Adrenal gland (tissue), 12 donors: ENCODE results near the gene COL15A1. TPM values are rescaled to one million over a fixed set of nuclear protein-coding genes. Genes with fewer than 3 reads are reported as not detected.

Experiments
- DNase-seq, 7 donors: peaks; one replicate each; pipeline ENCODE4 v3.0.0-alpha.2; 2019 to 2020
- H3K27ac ChIP-seq, 5 donors: fragments of 200-600 bp; sonication (generic) in 4 of 5; 1 replicate in 3 of 5; 2 replicates in 2 of 5; pipeline versions ENCODE4 v1.5.1 to v1.8.0; 2016 to 2020; ENCODE audit warnings: mild to moderate bottlenecking in 1 of 5
- H3K27me3 ChIP-seq: fragments of 200-600 bp; 2 replicates; pipeline ENCODE4 v1.8.0; 2021
- H3K36me3 ChIP-seq, 2 donors: fragments of 200-600 bp; replicated peaks in 1 of 2; 1 replicate in 1 of 2; 2 replicates in 1 of 2; pipeline versions ENCODE4 v1.5.1 to v1.8.0; 2018 to 2022
- H3K4me1 ChIP-seq, 2 donors: fragments of 200-600 bp; replicated peaks in 1 of 2; 1 replicate in 1 of 2; 2 replicates in 1 of 2; pipeline versions ENCODE4 v1.5.1 to v1.8.0; 2018 to 2021
- H3K4me3 ChIP-seq, 4 donors: fragments of 200-600 bp; sonication (generic) in 3 of 4; one replicate each; pipeline ENCODE4 v1.5.1; 2016 to 2018
- H3K9me3 ChIP-seq, 3 donors: fragments of 200-600 bp; sonication (generic) in 1 of 3; replicated peaks in 1 of 3; 1 replicate in 2 of 3; 2 replicates in 1 of 3; pipeline versions ENCODE4 v1.5.1 to v1.8.0; 2016 to 2021
- POLR2A ChIP-seq, 2 donors: fragments of 450-650 bp; IDR thresholded peaks; one replicate each; pipeline ENCODE4 v1.6.1; 2017; ENCODE audit warnings: antibody characterized with exemption in 2 of 2, mild to moderate bottlenecking in 2 of 2, moderate library complexity in 1 of 2
- WGBS, 4 donors: extraction: QIAGEN DNeasy Blood & Tissue Kit in 2 of 4; methylation state at CpG; one replicate each; pipeline versions ENCODE4 v1.1.5 to v1.1.7; 2013 to 2017; 5-methylcytosine and 5-hydroxymethylcytosine counted together
- intact Hi-C, 2 donors: fragments of 100-400 bp; cut with DNase I; formaldehyde crosslinking; loops; one replicate each; pipeline versions ENCODE4 v1.14.1 to v1.15.0; 2022 to 2023
- polyA plus RNA-seq, 3 donors: library from polyadenylated mRNA; stranded (reverse); fragments of 200-250 nt in 2 of 3; fragments of 350-450 nt in 1 of 3; fragmentation: Illumina TruSeq in 1 of 3; extraction: RNeasy Lipid Tissue Mini Kit (QIAGEN cat#74804) in 1 of 3; gene quantifications; one replicate each; pipeline ENCODE4 v1.2.3, GENCODE V29; 2013 to 2014
- total RNA-seq, 9 donors: library from RNA; depleted of rRNA in 4 of 9; stranded (reverse); fragments of >200 nt in 4 of 9; fragments of 120-200 nt in 1 of 9; fragmentation: NEBNext Ultra II Directional in 1 of 9; extraction: Animal tissue kit (Norgen Biotek cat#: 25700) in 1 of 9; gene quantifications; one replicate each; pipeline versions ENCODE4 v1.1.0 to v1.2.4, GENCODE V29; 2013 to 2023
- TF ChIP-seq, protein P1 (sequence below), 6 experiments: fragments of 450-650 bp in 4 of 6; fragments of 200-600 bp in 2 of 6; sonication (generic) in 1 of 6; IDR thresholded peaks; 1 replicate in 5 of 6; 2 replicates in 1 of 6; pipeline versions ENCODE4 v1.5.1 to v1.8.0; 2016 to 2021; ENCODE audit warnings: antibody characterized with exemption in 6 of 6, mild to moderate bottlenecking in 2 of 6, moderate library complexity in 1 of 6
- donor health status: healthy with polysubstance abuse.
- donor health status: Bipolar disorder and iron deficiency.
- donor health status: DM: yes; HTN: yes; CAD: no.
- donor health status: DM: no; HTN: no; CAD: no.
- donor health status: DM: no; HTN: no; CAD: no.
- donor health status: DM: yes; HTN: yes; CAD: no.

The COL15A1 gene
- total and polyA plus RNA-seq, 12 donors: 34.8 to 320 (median 101) TPM

GRCh38 chr9:99024959-99025358 lies 81.3 kb downstream of the COL15A1 start:
- peak in 1 of 7 donors; percentile 40 for DNase-seq
- 62 to 70% (median 65%) methylated on average over 5 to 6 of the region's 6 CpGs for WGBS, 4 donors
- Histone ChIP-seq H3K4me1 (peaks cover 0 to 14% of the 10 kb centered on the region in 2 donors), H3K4me3 (no peak overlapping the region), H3K36me3 (peaks cover 0 to 47% of the 10 kb centered on the region in 2 donors), H3K27me3 (no peaks in the 10 kb centered on the region), H3K9me3 (no peaks in the 10 kb centered on the region), H3K27ac (no peak overlapping the region)
- intact Hi-C loops: loop anchor here in 1 of 2 donors (10.0 kb wide), 1 partner anchor 60 kb away; no protein-coding TSS in a partner anchor
- no peak for TF ChIP-seq POLR2A (IDR thresholded peaks at IDR 0.05)
- TF ChIP-seq, protein P1, sequence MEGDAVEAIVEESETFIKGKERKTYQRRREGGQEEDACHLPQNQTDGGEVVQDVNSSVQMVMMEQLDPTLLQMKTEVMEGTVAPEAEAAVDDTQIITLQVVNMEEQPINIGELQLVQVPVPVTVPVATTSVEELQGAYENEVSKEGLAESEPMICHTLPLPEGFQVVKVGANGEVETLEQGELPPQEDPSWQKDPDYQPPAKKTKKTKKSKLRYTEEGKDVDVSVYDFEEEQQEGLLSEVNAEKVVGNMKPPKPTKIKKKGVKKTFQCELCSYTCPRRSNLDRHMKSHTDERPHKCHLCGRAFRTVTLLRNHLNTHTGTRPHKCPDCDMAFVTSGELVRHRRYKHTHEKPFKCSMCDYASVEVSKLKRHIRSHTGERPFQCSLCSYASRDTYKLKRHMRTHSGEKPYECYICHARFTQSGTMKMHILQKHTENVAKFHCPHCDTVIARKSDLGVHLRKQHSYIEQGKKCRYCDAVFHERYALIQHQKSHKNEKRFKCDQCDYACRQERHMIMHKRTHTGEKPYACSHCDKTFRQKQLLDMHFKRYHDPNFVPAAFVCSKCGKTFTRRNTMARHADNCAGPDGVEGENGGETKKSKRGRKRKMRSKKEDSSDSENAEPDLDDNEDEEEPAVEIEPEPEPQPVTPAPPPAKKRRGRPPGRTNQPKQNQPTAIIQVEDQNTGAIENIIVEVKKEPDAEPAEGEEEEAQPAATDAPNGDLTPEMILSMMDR (IDR thresholded peaks at IDR 0.05): no peak

GRCh38 chr9:99025616-99026270 lies 82.0 kb downstream of the COL15A1 start:
- 95 to 100% (median 96%) methylated on average over 2 to 6 of the region's 6 CpGs for WGBS, 4 donors
- Histone ChIP-seq H3K27ac (no peak overlapping the region), H3K4me3 (no peak overlapping the region), H3K36me3 (peaks cover 0 to 41% of the 10 kb centered on the region in 2 donors), H3K4me1 (peaks cover 0 to 14% of the 10 kb centered on the region in 2 donors), H3K9me3 (no peaks in the 10 kb centered on the region), H3K27me3 (no peaks in the 10 kb centered on the region)
- peak in 1 of 7 donors; percentile 35 for DNase-seq
- intact Hi-C loops: loop anchor here in 1 of 2 donors (10.0 kb wide), 1 partner anchor 61 kb away; no protein-coding TSS in a partner anchor
- TF ChIP-seq, protein P1 (IDR thresholded peaks at IDR 0.05): no peak
- TF ChIP-seq POLR2A (IDR thresholded peaks at IDR 0.05): no peak

DNA sequence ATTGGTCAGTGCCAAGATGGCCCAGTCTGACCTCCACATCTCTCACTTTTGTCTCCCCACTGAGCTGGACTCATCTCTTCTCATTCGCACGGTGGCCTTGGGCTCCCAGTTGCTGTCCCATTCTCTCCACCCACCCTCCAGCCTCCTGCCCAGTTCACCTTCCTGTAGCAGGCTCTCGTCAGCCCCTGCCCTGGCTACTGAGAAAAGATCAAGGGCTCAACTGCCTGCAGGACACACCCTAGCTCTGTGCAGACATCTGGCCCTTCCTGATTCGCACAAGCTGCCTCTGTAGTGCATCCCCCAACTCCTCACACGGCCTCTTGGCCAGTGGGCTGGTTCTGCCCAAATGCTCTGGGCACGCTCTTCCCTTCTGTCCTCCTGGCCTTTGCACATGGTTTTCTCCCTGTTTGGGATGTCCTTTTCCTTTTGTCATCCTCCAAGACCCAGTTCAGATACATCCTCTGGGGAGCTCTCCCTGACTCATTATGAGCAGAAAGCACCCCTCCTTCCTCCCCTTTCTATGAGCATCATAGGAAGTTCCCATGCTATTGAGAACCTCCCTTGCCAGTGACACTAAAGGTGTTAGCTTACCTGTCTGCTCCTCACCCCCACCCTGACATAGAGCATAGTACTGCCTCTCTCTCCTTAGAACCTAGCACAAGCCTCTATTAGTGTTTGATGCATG lies 82.7 kb downstream of the COL15A1 start:
- TF ChIP-seq, protein P1 (IDR thresholded peaks at IDR 0.05): no peak
- TF ChIP-seq POLR2A (IDR thresholded peaks at IDR 0.05): no peak
- H3K36me3 ChIP-seq: peaks cover 0 to 35% of the 10 kb centered on the region in 2 donors
- DNase-seq: no peak

DNA sequence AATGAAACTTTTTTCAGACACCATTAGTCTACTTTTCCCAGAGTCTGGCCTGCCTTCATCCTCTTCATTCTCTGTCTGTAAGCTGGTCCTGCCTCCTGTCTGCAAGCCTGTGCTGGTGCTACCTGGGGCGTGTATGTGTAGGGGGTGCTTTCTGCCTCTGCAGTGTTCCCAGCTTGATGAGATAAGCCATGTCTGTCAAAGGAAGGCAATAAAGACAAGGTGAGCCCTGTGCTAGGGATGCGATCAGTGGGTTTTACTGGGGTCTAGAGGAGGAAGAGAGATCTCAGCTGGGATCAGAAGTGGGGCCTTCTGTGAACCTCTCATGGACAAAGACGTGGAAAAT lies 83.2 kb downstream of the COL15A1 start:
- peak in 1 of 7 donors; percentile 39 for DNase-seq
- WGBS, 4 donors: 78 to 90% (median 87%) methylated on average over 3 of the region's 3 CpGs
- Histone ChIP-seq H3K9me3 (no peaks in the 10 kb centered on the region), H3K27me3 (no peaks in the 10 kb centered on the region), H3K36me3 (peaks cover 0 to 35% of the 10 kb centered on the region in 2 donors), H3K4me3 (no peak overlapping the region), H3K27ac (no peak overlapping the region), H3K4me1 (peaks cover 0 to 14% of the 10 kb centered on the region in 2 donors)
- intact Hi-C loops: loop anchor here in 1 of 2 donors (10.0 kb wide), 1 partner anchor 62 kb away; no protein-coding TSS in a partner anchor
- TF ChIP-seq, protein P1 (IDR thresholded peaks at IDR 0.05): no peak
- TF ChIP-seq POLR2A (IDR thresholded peaks at IDR 0.05): no peak

More for the DNA sequence above, 82.7 kb downstream of the COL15A1 start:
- Histone ChIP-seq H3K27ac (no peak overlapping the region), H3K9me3 (no peaks in the 10 kb centered on the region), H3K4me1 (peaks cover 0 to 14% of the 10 kb centered on the region in 2 donors), H3K27me3 (no peaks in the 10 kb centered on the region), H3K4me3 (no peak overlapping the region)
- WGBS, 4 donors: 81 to 89% (median 82%) methylated on average over 6 of the region's 6 CpGs
- intact Hi-C loops: loop anchor here in 1 of 2 donors (10.0 kb wide), 1 partner anchor 62 kb away; no protein-coding TSS in a partner anchor
